WERI-Rb-1 (cell line): Measurements from ENCODE around the gene CD81.

Experiments used
- DNase-seq: peaks from one replicate; pipeline ENCODE4 v3.0.0-alpha.2; 2020
- H3K27ac ChIP-seq: fragments of 250-450 bp; sonication (Bioruptor Pico); 2 replicates; pipeline ENCODE4 v1.5.1; 2020; ENCODE audit warnings: mild to moderate bottlenecking, moderate library complexity
- H3K27me3 ChIP-seq: fragments of 250-450 bp; sonication (Bioruptor Pico); 2 replicates; pipeline ENCODE4 v1.5.1; 2021; ENCODE audit warnings: mild to moderate bottlenecking, low read depth, moderate library complexity; ENCODE audit not compliant: insufficient read depth, severe bottlenecking
- H3K36me3 ChIP-seq: fragments of 250-450 bp; sonication (Bioruptor Pico); 2 replicates; pipeline ENCODE4 v1.5.1; 2020; ENCODE audit warnings: mild to moderate bottlenecking, moderate library complexity
- H3K4me3 ChIP-seq: 2 replicates; pipeline ENCODE4 v1.5.1; 2011; ENCODE audit warnings: low read depth, mild to moderate bottlenecking, control low read depth, low read length
- H3K9me3 ChIP-seq: fragments of 250-450 bp; sonication (Bioruptor Pico); 2 replicates; pipeline ENCODE4 v1.5.1; 2021; ENCODE audit warnings: mild to moderate bottlenecking, moderate library complexity; ENCODE audit not compliant: severe bottlenecking
- CTCF ChIP-seq: IDR thresholded peaks from 2 replicates; pipeline ENCODE4 v1.5.1; 2011; ENCODE audit warnings: low read depth, mild to moderate bottlenecking, control low read depth, inconsistent platforms, low read length

The CD81 gene

GRCh38 chr11:2376751-2377451, at the start of gene CD81:
CD81 (plus strand) TSS chr11:2377310; CDS start chr11:2377550, 240 bp downstream.
- H3K36me3 ChIP-seq = peaks cover 7% of the 10 kb centered on the region; the same call in 1 of the 2 replicates
- no peak for TF ChIP-seq CTCF
- DNase-seq = peak; percentile 26
- H3K4me3 ChIP-seq = peak within 1 kb of the TSS; percentile 73
- no peaks in the 10 kb centered on the region for H3K27me3 ChIP-seq
- no peaks in the 10 kb centered on the region for H3K9me3 ChIP-seq
- H3K27ac ChIP-seq = peak within 1 kb of the TSS; percentile 76

GRCh38 chr11:2328021-2328420, 49.1 kb upstream of the CD81 start:
- Histone ChIP-seq H3K27me3 (no peaks in the 10 kb centered on the region), H3K36me3 (no peaks in the 10 kb centered on the region), H3K4me3 (no peak overlapping the region), H3K9me3 (peaks cover 5% of the 10 kb centered on the region), H3K27ac (no peak overlapping the region)
- no peak for DNase-seq
- no peak for TF ChIP-seq CTCF

- TF ChIP-seq CTCF = no peak
- Histone ChIP-seq H3K27ac (no peak overlapping the region), H3K9me3 (peaks cover 5% of the 10 kb centered on the region), H3K27me3 (no peaks in the 10 kb centered on the region), H3K36me3 (no peaks in the 10 kb centered on the region), H3K4me3 (no peak overlapping the region)
- DNase-seq = no peak
Observed at GRCh38 chr11:2328656-2329354, 48.3 kb upstream of the CD81 start.

GRCh38 chr11:2329551-2329950, 47.6 kb upstream of the CD81 start:
- no peak overlapping the region for H3K4me3 ChIP-seq
- H3K9me3 ChIP-seq = peaks cover 5% of the 10 kb centered on the region
- no peaks in the 10 kb centered on the region for H3K36me3 ChIP-seq
- no peak overlapping the region for H3K27ac ChIP-seq
- no peak for TF ChIP-seq CTCF
- no peaks in the 10 kb centered on the region for H3K27me3 ChIP-seq
- no peak for DNase-seq

GRCh38 chr11:2330696-2331095, 46.4 kb upstream of the CD81 start:
- H3K9me3 ChIP-seq = peaks cover 5% of the 10 kb centered on the region
- TF ChIP-seq CTCF = no peak
- no peak overlapping the region for H3K4me3 ChIP-seq
- H3K27me3 ChIP-seq = no peaks in the 10 kb centered on the region
- H3K36me3 ChIP-seq = no peaks in the 10 kb centered on the region
- no peak overlapping the region for H3K27ac ChIP-seq
- DNase-seq = no peak
